CD4-positive, alpha-beta memory T cell (primary cell): ENCODE data around the gene MCM5. TPM values are rescaled to one million over a fixed set of nuclear protein-coding genes. Genes with fewer than 3 reads are reported as not detected.

ENCODE experiments used
- CTCF ChIA-PET: fragments of 350-600 bp; sonication (Branson Sonifier 250); formaldehyde crosslinking; loops from one replicate; lab custom pipeline; 2021; ENCODE audit warnings: inconsistent platforms; ENCODE audit not compliant: partially characterized antibody; lab: Charles Lee
- POLR2A ChIA-PET: fragments of 350-600 bp; sonication (Branson Sonifier 250); formaldehyde crosslinking; loops from one replicate; lab custom pipeline; 2021; ENCODE audit not compliant: partially characterized antibody; lab: Charles Lee
- DNase-seq, 5 donors: peaks; one replicate each; pipeline versions ENCODE4 v3.0.0 to v3.0.0-alpha.2; 2020 to 2022; ENCODE audit warnings: mixed read lengths in 1 of 5
- H3K27ac ChIP-seq: one replicate; pipeline ENCODE4 v1.7.0; 2013; ENCODE audit warnings: low read depth, low read length
- H3K27me3 ChIP-seq: 2 replicates; pipeline ENCODE4 v1.7.0; 2013; ENCODE audit warnings: mild to moderate bottlenecking, low read length, moderate library complexity; ENCODE audit not compliant: insufficient read depth
- H3K36me3 ChIP-seq: 2 replicates; pipeline ENCODE4 v1.7.0; 2013; ENCODE audit warnings: mild to moderate bottlenecking, low read length, moderate library complexity; ENCODE audit not compliant: insufficient read depth
- H3K4me1 ChIP-seq: 2 replicates; pipeline ENCODE4 v1.7.0; 2013; ENCODE audit warnings: mild to moderate bottlenecking, low read length, moderate library complexity; ENCODE audit not compliant: insufficient read depth
- H3K4me3 ChIP-seq, 2 donors: one replicate each; pipeline ENCODE4 v1.7.0; 2013; ENCODE audit warnings: low read length in 2 of 2, mild to moderate bottlenecking in 1 of 2
- H3K9me3 ChIP-seq, 2 donors: one replicate each; pipeline ENCODE4 v1.7.0; 2013; ENCODE audit warnings: low read length in 2 of 2, control low read depth in 1 of 2; ENCODE audit not compliant: control insufficient read depth in 1 of 2
- H3K27ac Mint-ChIP-seq, 7 donors: one replicate each; pipeline ENCODE4 v1.8.0; 2020 to 2021; ENCODE audit warnings: mixed read lengths in 7 of 7, mild to moderate bottlenecking in 6 of 7, inconsistent platforms in 3 of 7, moderate library complexity in 3 of 7
- H3K27me3 Mint-ChIP-seq, 2 donors: one replicate each; pipeline ENCODE4 v1.8.0; 2020 to 2021; ENCODE audit warnings: mixed read lengths in 2 of 2
- H3K36me3 Mint-ChIP-seq, 2 donors: one replicate each; pipeline ENCODE4 v1.8.0; 2020 to 2021; ENCODE audit warnings: mixed read lengths in 2 of 2, inconsistent platforms in 1 of 2, mild to moderate bottlenecking in 1 of 2
- H3K4me1 Mint-ChIP-seq, 4 donors: one replicate each; pipeline ENCODE4 v1.8.0; 2020 to 2021; ENCODE audit warnings: mixed read lengths in 4 of 4, mild to moderate bottlenecking in 1 of 4
- H3K4me3 Mint-ChIP-seq, 8 donors: one replicate each; pipeline ENCODE4 v1.8.0; 2020 to 2021; ENCODE audit warnings: mixed read lengths in 8 of 8, mild to moderate bottlenecking in 7 of 8, moderate library complexity in 6 of 8, inconsistent platforms in 3 of 8
- H3K9me3 Mint-ChIP-seq, 8 donors: one replicate each; pipeline ENCODE4 v1.8.0; 2020 to 2021; ENCODE audit warnings: mixed read lengths in 8 of 8, mild to moderate bottlenecking in 5 of 8, inconsistent platforms in 3 of 8, moderate library complexity in 1 of 8
- intact Hi-C: fragments of 100-400 bp; cut with micrococcal nuclease; formaldehyde crosslinking; loops from one replicate; pipeline ENCODE4 v1.15.1; 2023
- polyA plus RNA-seq, 2 donors: library from polyadenylated mRNA; unstranded; fragments of 300-500 nt; fragmentation: Illumina TruSeq; gene quantifications; one replicate each; pipeline ENCODE4 v1.2.3, GENCODE V29; 2021
- total RNA-seq, 2 experiments: library from RNA; stranded (reverse); gene quantifications; one replicate each; pipeline ENCODE4 v1.2.3, GENCODE V29; 2021

Gene MCM5
- total and polyA plus RNA-seq, 4 experiments from 2014 or later, result 22.0 to 58.1 (median 37.7) TPM

- Histone ChIP-seq H3K36me3 (peaks cover 45% of the 10 kb centered on the region), H3K4me1 (no peaks in the 10 kb centered on the region), H3K27ac (no peak overlapping the region), H3K27me3 (no peaks in the 10 kb centered on the region), H3K4me3 (no peak overlapping the region), H3K9me3 (no peaks in the 10 kb centered on the region)
- DNase-seq, result no peak
- H3K27me3 Mint-ChIP-seq, result no peaks in the 10 kb centered on the region
- peaks cover 0 to 11% (median 3%) of the 10 kb centered on the region in 4 donors for H3K4me1 Mint-ChIP-seq
- H3K4me3 Mint-ChIP-seq, result no peak overlapping the region
- ChIA-PET POLR2A (no interaction called here), CTCF (no interaction called here)
- intact Hi-C loops, result no loop called here
- peaks cover 51 to 82% of the 10 kb centered on the region in 2 donors for H3K36me3 Mint-ChIP-seq
- peak overlapping the region in 2 of 7 donors; percentile 15 to 85 for H3K27ac Mint-ChIP-seq
- no peaks in the 10 kb centered on the region for H3K9me3 Mint-ChIP-seq
Measured at GRCh38 chr22:35422145-35422544, 22.2 kb downstream of the MCM5 start.

- H3K4me3 Mint-ChIP-seq, result no peak overlapping the region
- peak overlapping the region in 1 of 7 donors; percentile 75 for H3K27ac Mint-ChIP-seq
- POLR2A ChIA-PET, result no interaction called here
- H3K4me1 ChIP-seq, result no peaks in the 10 kb centered on the region
- H3K36me3 Mint-ChIP-seq, result peaks cover 45 to 76% of the 10 kb centered on the region in 2 donors
- H3K9me3 Mint-ChIP-seq, result no peaks in the 10 kb centered on the region
- DNase-seq, result no peak
- no peak overlapping the region for H3K27ac ChIP-seq
- peaks cover 39% of the 10 kb centered on the region for H3K36me3 ChIP-seq
- no peaks in the 10 kb centered on the region for H3K27me3 Mint-ChIP-seq
- H3K9me3 ChIP-seq, result no peaks in the 10 kb centered on the region
- peaks cover 0 to 11% (median 3%) of the 10 kb centered on the region in 4 donors for H3K4me1 Mint-ChIP-seq
- H3K4me3 ChIP-seq, result no peak overlapping the region
- intact Hi-C loops, result no loop called here
- CTCF ChIA-PET, result no interaction called here
- H3K27me3 ChIP-seq, result no peaks in the 10 kb centered on the region
Measured at GRCh38 chr22:35422936-35423335, 23.0 kb downstream of the MCM5 start.

- CTCF ChIA-PET, result no interaction called here
- H3K4me3 Mint-ChIP-seq, result no peak overlapping the region
- peak overlapping the region in 1 of 7 donors; percentile 8 for H3K27ac Mint-ChIP-seq
- peaks cover 32% of the 10 kb centered on the region for H3K36me3 ChIP-seq
- H3K36me3 Mint-ChIP-seq, result peaks cover 43 to 71% of the 10 kb centered on the region in 2 donors
- peaks cover 0 to 11% (median 3%) of the 10 kb centered on the region in 4 donors for H3K4me1 Mint-ChIP-seq
- H3K9me3 ChIP-seq, result no peaks in the 10 kb centered on the region
- no peaks in the 10 kb centered on the region for H3K27me3 Mint-ChIP-seq
- H3K27ac ChIP-seq, result no peak overlapping the region
- POLR2A ChIA-PET, result no interaction called here
- H3K27me3 ChIP-seq, result no peaks in the 10 kb centered on the region
- no peaks in the 10 kb centered on the region for H3K4me1 ChIP-seq
- intact Hi-C loops, result no loop called here
- no peak for DNase-seq
- no peaks in the 10 kb centered on the region for H3K9me3 Mint-ChIP-seq
- H3K4me3 ChIP-seq, result no peak overlapping the region
Measured at GRCh38 chr22:35424081-35424480, 24.1 kb downstream of the MCM5 start.

- H3K27ac Mint-ChIP-seq, result peak overlapping the region in 4 of 7 donors; percentile 16 to 60 (median 25)
- H3K9me3 Mint-ChIP-seq, result no peaks in the 10 kb centered on the region
- POLR2A ChIA-PET, result interaction anchor here (1.0 kb wide), 1 partner anchor 26 kb away, joined by 3 read pairs; no protein-coding TSS in a partner anchor
- no peaks in the 10 kb centered on the region for H3K9me3 ChIP-seq
- H3K27ac ChIP-seq, result no peak overlapping the region
- H3K27me3 ChIP-seq, result no peaks in the 10 kb centered on the region
- H3K4me1 ChIP-seq, result no peaks in the 10 kb centered on the region
- intact Hi-C loops, result no loop called here
- DNase-seq, result no peak
- no peak overlapping the region for H3K4me3 Mint-ChIP-seq
- H3K4me1 Mint-ChIP-seq, result peaks cover 0 to 11% (median 3%) of the 10 kb centered on the region in 4 donors
- H3K36me3 Mint-ChIP-seq, result peaks cover 38 to 64% of the 10 kb centered on the region in 2 donors
- H3K27me3 Mint-ChIP-seq, result no peaks in the 10 kb centered on the region
- peaks cover 25% of the 10 kb centered on the region for H3K36me3 ChIP-seq
- H3K4me3 ChIP-seq, result no peak overlapping the region
- CTCF ChIA-PET, result no interaction called here
Measured at GRCh38 chr22:35424761-35425160, 24.8 kb downstream of the MCM5 start.

GRCh38 chr22:35425546-35425945 is 25.6 kb downstream of the MCM5 start:
- Histone ChIP-seq H3K4me3 (no peak overlapping the region), H3K27ac (no peak overlapping the region), H3K9me3 (no peaks in the 10 kb centered on the region), H3K36me3 (peaks cover 18% of the 10 kb centered on the region), H3K27me3 (no peaks in the 10 kb centered on the region), H3K4me1 (no peaks in the 10 kb centered on the region)
- Mint-ChIP-seq H3K27ac (peak overlapping the region in 4 of 7 donors; percentile 6 to 77 (median 51)), H3K27me3 (no peaks in the 10 kb centered on the region), H3K36me3 (peaks cover 33 to 56% of the 10 kb centered on the region in 2 donors), H3K9me3 (no peaks in the 10 kb centered on the region), H3K4me3 (no peak overlapping the region), H3K4me1 (peaks cover 0 to 11% (median 3%) of the 10 kb centered on the region in 4 donors)
- ChIA-PET POLR2A (interaction anchor here (1.0 kb wide), 1 partner anchor 27 kb away, joined by 3 read pairs; no protein-coding TSS in a partner anchor), CTCF (no interaction called here)
- DNase-seq, result no peak
- intact Hi-C loops, result no loop called here

GRCh38 chr22:35425971-35426800 is 26.2 kb downstream of the MCM5 start:
- H3K4me1 Mint-ChIP-seq, result peaks cover 0 to 11% (median 3%) of the 10 kb centered on the region in 4 donors
- H3K27ac ChIP-seq, result no peak overlapping the region
- H3K36me3 ChIP-seq, result peaks cover 13% of the 10 kb centered on the region
- ChIA-PET POLR2A (no interaction called here), CTCF (no interaction called here)
- peaks cover 33 to 50% of the 10 kb centered on the region in 2 donors for H3K36me3 Mint-ChIP-seq
- no peaks in the 10 kb centered on the region for H3K27me3 Mint-ChIP-seq
- no peak for DNase-seq
- intact Hi-C loops, result no loop called here
- no peak overlapping the region for H3K4me3 Mint-ChIP-seq
- H3K9me3 Mint-ChIP-seq, result no peaks in the 10 kb centered on the region
- no peaks in the 10 kb centered on the region for H3K27me3 ChIP-seq
- H3K4me1 ChIP-seq, result no peaks in the 10 kb centered on the region
- H3K9me3 ChIP-seq, result no peaks in the 10 kb centered on the region
- no peak overlapping the region for H3K4me3 ChIP-seq
- peak overlapping the region in 6 of 7 donors; percentile 52 to 88 (median 63) for H3K27ac Mint-ChIP-seq

GRCh38 chr22:35426801-35427140 is 26.8 kb downstream of the MCM5 start:
- Histone ChIP-seq H3K36me3 (peaks cover 7% of the 10 kb centered on the region), H3K27me3 (no peaks in the 10 kb centered on the region), H3K9me3 (no peaks in the 10 kb centered on the region), H3K4me3 (no peak overlapping the region), H3K27ac (no peak overlapping the region), H3K4me1 (no peaks in the 10 kb centered on the region)
- Mint-ChIP-seq H3K9me3 (no peaks in the 10 kb centered on the region), H3K27ac (peak overlapping the region; percentile 38 to 88 (median 60)), H3K4me3 (no peak overlapping the region), H3K27me3 (no peaks in the 10 kb centered on the region), H3K36me3 (peaks cover 31 to 45% of the 10 kb centered on the region in 2 donors), H3K4me1 (peaks cover 0 to 11% (median 3%) of the 10 kb centered on the region in 4 donors)
- ChIA-PET CTCF (no interaction called here), POLR2A (no interaction called here)
- DNase-seq, result no peak
- intact Hi-C loops, result no loop called here
